A549 (cell line): ENCODE results near the gene TRAPPC12. TPM values are rescaled to one million over a fixed set of nuclear protein-coding genes. Genes with fewer than 3 reads are reported as not detected.

Experiments
- ATAC-seq, 2 experiments: fragments of 200-7000 bp in 1 of 2; fragments of >200 bp in 1 of 2; cut with Nextera tagmentation in 1 of 2; cut with Tn5 transposase in 1 of 2; 3 replicates each; pipeline versions ENCODE4 v1.8.0 to v1.9.1; 2018 to 2020; ENCODE audit warnings: mild to moderate bottlenecking in 1 of 2, moderate library complexity in 1 of 2
- CTCF ChIA-PET: fragments of 300-600 bp; sonication (Branson Sonifier 250); formaldehyde crosslinking; extraction: SDS; loops from one replicate; lab custom pipeline; 2021; ENCODE audit warnings: antibody characterized with exemption, inconsistent platforms; lab: Yijun Ruan, JAX
- POLR2A ChIA-PET: fragments of 350-600 bp; formaldehyde crosslinking; extraction: SDS; loops from one replicate; lab custom pipeline; 2021; ENCODE audit warnings: antibody characterized with exemption, inconsistent platforms; lab: Yijun Ruan, JAX
- DNase-seq, 2 experiments: peaks; one replicate each; pipeline versions ENCODE4 v3.0.0 to v3.0.0-alpha.2; 2011 to 2016; ENCODE audit warnings: low read depth in 1 of 2, low spot score in 1 of 2
- FAIRE-seq: peaks from 2 replicates; lab custom pipeline; 2011; peaks lifted over from hg19 to GRCh38; lab: Jason Lieb, UNC
- H3K27ac ChIP-seq, 2 experiments: fragments of >200 bp; sonication (Bioruptor Twin); formaldehyde crosslinking; 3 replicates each; pipeline ENCODE4 v1.5.1; 2016 to 2017
- H3K4me1 ChIP-seq: fragments of >200 bp; sonication (Bioruptor Twin); formaldehyde crosslinking; 3 replicates; pipeline ENCODE4 v1.6.1; 2016
- H3K4me2 ChIP-seq: fragments of >200 bp; sonication (Bioruptor Twin); formaldehyde crosslinking; 3 replicates; pipeline ENCODE4 v1.6.1; 2016
- H3K4me3 ChIP-seq: fragments of >200 bp; sonication (Bioruptor Twin); formaldehyde crosslinking; 3 replicates; pipeline ENCODE4 v1.5.1; 2016
- H3K9me3 ChIP-seq: fragments of >200 bp; sonication (Bioruptor Twin); formaldehyde crosslinking; 3 replicates; pipeline ENCODE4 v1.6.1; 2016
- CEBPB ChIP-seq, 2 experiments: fragments of >200 bp in 1 of 2; sonication (Bioruptor Twin) in 1 of 2; formaldehyde crosslinking in 1 of 2; IDR thresholded peaks; 2 replicates each; pipeline ENCODE4 v1.6.1; 2012 to 2016
- CHD2 ChIP-seq: fragments of 150-350 bp; IDR thresholded peaks from 2 replicates; pipeline ENCODE4 v1.6.1; 2014; ENCODE audit warnings: low read length; ENCODE audit not compliant: partially characterized antibody
- EHF ChIP-seq: fragments of 250-450 bp; sonication (Bioruptor Pico); IDR thresholded peaks from 2 replicates; pipeline ENCODE4 v1.5.0; 2020; ENCODE audit warnings: mild to moderate bottlenecking
- EP300 ChIP-seq, 2 experiments: fragments of >200 bp; sonication (Bioruptor Twin); formaldehyde crosslinking; IDR thresholded peaks; 2 replicates in 1 of 2; 3 replicates in 1 of 2; pipeline ENCODE4 v1.6.1; 2016 to 2017
- ESRRA ChIP-seq: fragments of 150-350 bp; IDR thresholded peaks from 2 replicates; pipeline ENCODE4 v1.6.1; 2014; ENCODE audit warnings: mild to moderate bottlenecking, low read length, borderline replicate concordance
- FOSL2 ChIP-seq, 2 experiments: fragments of 450-650 bp in 1 of 2; fragments of >200 bp in 1 of 2; sonication (Bioruptor Twin) in 1 of 2; formaldehyde crosslinking; IDR thresholded peaks; 2 replicates each; pipeline versions ENCODE4 v1.5.0 to v1.6.1; 2016 to 2020; ENCODE audit warnings: mild to moderate bottlenecking in 1 of 2, moderate library complexity in 1 of 2
- GATA3 ChIP-seq: IDR thresholded peaks from 2 replicates; pipeline ENCODE4 v1.6.1; 2012; ENCODE audit warnings: borderline replicate concordance
- HDAC2 ChIP-seq: fragments of 200-600 bp; sonication (generic); IDR thresholded peaks from 2 replicates; pipeline ENCODE4 v1.6.1; 2016
- HES2 ChIP-seq: fragments of >200 bp; sonication (Bioruptor Twin); formaldehyde crosslinking; IDR thresholded peaks from 2 replicates; pipeline ENCODE4 v1.6.1; 2016
- HOXB13 ChIP-seq: fragments of 250-450 bp; sonication (Bioruptor Pico); IDR thresholded peaks from 2 replicates; pipeline ENCODE4 v1.5.0; 2020; ENCODE audit warnings: low read depth, mild to moderate bottlenecking, moderate library complexity
- JUN ChIP-seq, 2 experiments: fragments of >200 bp; sonication (Bioruptor Twin); formaldehyde crosslinking; IDR thresholded peaks; 2 replicates in 1 of 2; 3 replicates in 1 of 2; pipeline ENCODE4 v1.6.1; 2016 to 2017
- KDM5A ChIP-seq: fragments of 200-600 bp; sonication (generic); IDR thresholded peaks from 2 replicates; pipeline ENCODE4 v1.6.1; 2016; ENCODE audit warnings: antibody characterized with exemption, mild to moderate bottlenecking
- MAFK ChIP-seq: fragments of 450-650 bp; IDR thresholded peaks from 2 replicates; pipeline ENCODE4 v1.6.1; 2014; ENCODE audit not compliant: partially characterized antibody
- MAX ChIP-seq: IDR thresholded peaks from 2 replicates; pipeline ENCODE4 v1.6.1; 2012
- MYC ChIP-seq: IDR thresholded peaks from 2 replicates; pipeline ENCODE4 v1.6.1; 2012; ENCODE audit warnings: mild to moderate bottlenecking, inconsistent platforms, low read length, improper control_type of control experiment, borderline replicate concordance
- PBX3 ChIP-seq: IDR thresholded peaks from 2 replicates; pipeline ENCODE4 v1.6.1; 2012
- PHF8 ChIP-seq: fragments of 200-600 bp; sonication (generic); IDR thresholded peaks from 2 replicates; pipeline ENCODE4 v1.6.1; 2016; ENCODE audit warnings: low read depth, mild to moderate bottlenecking, antibody characterized with exemption, moderate library complexity, borderline replicate concordance
- POLR2A ChIP-seq: IDR thresholded peaks from 2 replicates; pipeline ENCODE4 v1.6.1; 2012; ENCODE audit warnings: mild to moderate bottlenecking, low read length
- RFX5 ChIP-seq: fragments of 450-650 bp; IDR thresholded peaks from 2 replicates; pipeline ENCODE4 v1.7.1; 2014; ENCODE audit warnings: antibody characterized with exemption, mild to moderate bottlenecking, moderate library complexity
- SMC3 ChIP-seq: fragments of >200 bp; sonication (Bioruptor Twin); formaldehyde crosslinking; IDR thresholded peaks from 3 replicates; pipeline ENCODE4 v1.6.1; 2018; ENCODE audit warnings: inconsistent platforms
- TP53 ChIP-seq: fragments of 250-450 bp; sonication (Bioruptor Pico); IDR thresholded peaks from 2 replicates; pipeline ENCODE4 v1.5.0; 2021; ENCODE audit warnings: mild to moderate bottlenecking, moderate library complexity
- ZFP36 ChIP-seq: fragments of 450-650 bp; IDR thresholded peaks from 2 replicates; pipeline ENCODE4 v1.6.1; 2014; ENCODE audit warnings: borderline replicate concordance; ENCODE audit not compliant: partially characterized antibody
- WGBS: methylation state at CpG from one replicate; pipeline ENCODE4 v1.1.6; 2017; ENCODE audit errors: missing lambda C conversion rate; 5-methylcytosine and 5-hydroxymethylcytosine counted together
- polyA plus RNA-seq, 4 experiments: library from polyadenylated mRNA; depleted of rRNA in 3 of 4; stranded (reverse); fragments of >200 nt; fragmentation: RNase III in 1 of 4; extraction: RNeasy Plus Mini Kit Qiagen cat#74134 plus additional on column Dnase treatment in 1 of 4; gene quantifications; 2 replicates in 3 of 4; 3 replicates in 1 of 4; pipeline ENCODE4 v1.2.3, GENCODE V29; 2011 to 2017
- TF ChIP-seq, protein P1 (sequence below): fragments of 150-350 bp; IDR thresholded peaks from 2 replicates; pipeline ENCODE4 v1.6.1; 2014; ENCODE audit warnings: low read depth, mild to moderate bottlenecking, low read length
- TF ChIP-seq, protein P2 (sequence below): fragments of 450-650 bp; IDR thresholded peaks from 2 replicates; pipeline ENCODE4 v1.6.1; 2014; ENCODE audit warnings: antibody characterized with exemption
- TF ChIP-seq, protein P3 (sequence below): fragments of >200 bp; sonication (Bioruptor Twin); formaldehyde crosslinking; IDR thresholded peaks from 3 replicates; pipeline ENCODE4 v1.6.1; 2016
- TF ChIP-seq, protein P4 (sequence below): IDR thresholded peaks from 2 replicates; pipeline ENCODE4 v1.6.1; 2012; ENCODE audit warnings: low read depth, borderline replicate concordance

The TRAPPC12 gene
- polyA plus RNA-seq, 2 of the 4 experiments (the other 2 are of a cell fraction), result 42.3 to 55.0 TPM

DNA sequence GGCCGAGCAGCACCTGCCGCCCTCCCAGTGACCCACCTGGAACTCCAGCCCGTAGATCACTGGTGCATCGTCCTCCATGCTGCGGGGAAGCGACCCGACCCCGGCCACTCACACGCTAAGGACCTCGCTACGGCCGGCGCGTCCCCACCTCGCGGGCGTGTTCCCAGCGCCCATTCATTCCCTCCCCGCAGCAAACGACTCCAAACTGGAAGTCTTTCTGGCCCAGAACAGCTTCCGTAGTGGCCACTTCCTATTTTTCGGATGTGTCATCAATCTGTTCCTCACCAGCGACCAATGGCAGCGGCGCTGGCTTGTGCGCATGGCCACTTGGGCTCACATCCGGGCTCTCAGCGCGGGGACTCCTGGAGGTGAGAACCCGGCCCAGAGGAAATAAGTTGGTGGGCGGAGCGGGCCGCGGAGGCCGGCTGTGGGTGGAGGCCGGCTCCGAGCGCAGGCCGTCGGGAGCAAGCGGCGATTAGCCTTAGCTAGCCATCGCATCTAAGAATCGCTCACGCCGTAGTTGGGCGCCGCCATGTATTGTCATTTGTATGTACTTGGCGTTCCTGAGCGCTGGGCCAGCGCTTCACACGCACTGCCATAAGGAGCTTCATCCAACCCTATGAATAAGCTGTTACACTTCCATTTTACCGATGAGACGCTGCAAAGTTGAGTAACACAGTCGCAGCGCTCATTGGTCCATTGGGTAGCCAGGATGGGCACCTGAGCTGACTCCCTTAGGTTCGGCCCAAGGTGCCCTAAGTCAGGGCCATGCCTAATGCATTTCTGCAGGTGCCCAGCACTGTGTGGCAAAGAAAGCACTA lies 1.7 kb upstream of the TRAPPC12 start, which contains the start of gene EIPR1:
Gene EIPR1, minus strand, starts transcription at position 207 of the 821 bp plus-strand sequence. Its CDS starts 129 bp downstream, at position 78.
- peak; percentile 99 to 100 for DNase-seq
- H3K4me1 ChIP-seq, result peaks cover 23% of the 10 kb centered on the region
- peak within 1 kb of the TSS; percentile 66 for H3K4me3 ChIP-seq
- TF ChIP-seq KDM5A (peak; percentile 69), MAFK (peak; percentile 92), HDAC2 (peak; percentile 12; the same call in 1 of the 2 replicates), EHF (CRISPR knock-in tag) (no peak), SMC3 (no peak), MYC (peak; percentile 73), JUN (IDR thresholded peaks at IDR 0.05) (peak; percentile 90 to 96), ZFP36 (no peak), HES2 (no peak), ESRRA (no peak), HOXB13 (CRISPR knock-in tag) (peak; percentile 39; the same call in 1 of the 2 replicates), PHF8 (peak; percentile 79), MAX (peak; percentile 95), TP53 (CRISPR knock-in tag) (peak; percentile 71; the same call in 1 of the 2 replicates), RFX5 (0 out of 2 replicates have a peak, but pooled peaks have one; percentile 53), CHD2 (no peak), EP300 (IDR thresholded peaks at IDR 0.05) (0 out of 5 replicates have a peak, but pooled peaks of 1 of the 2 experiments have one; percentile 24), GATA3 (peak; percentile 42; the same call in 1 of the 2 replicates), PBX3 (0 out of 2 replicates have a peak, but pooled peaks have one; percentile 50), FOSL2 (IDR thresholded peaks at IDR 0.05) (no peak), FOSL2 (CRISPR knock-in tag; IDR thresholded peaks at IDR 0.05) (peak; percentile 83), CEBPB (IDR thresholded peaks at IDR 0.05) (peak in 1 of 2 experiments; percentile 30; a peak in 1 of 4 replicates), POLR2A (peak; percentile 82)
- TF ChIP-seq, protein P1, sequence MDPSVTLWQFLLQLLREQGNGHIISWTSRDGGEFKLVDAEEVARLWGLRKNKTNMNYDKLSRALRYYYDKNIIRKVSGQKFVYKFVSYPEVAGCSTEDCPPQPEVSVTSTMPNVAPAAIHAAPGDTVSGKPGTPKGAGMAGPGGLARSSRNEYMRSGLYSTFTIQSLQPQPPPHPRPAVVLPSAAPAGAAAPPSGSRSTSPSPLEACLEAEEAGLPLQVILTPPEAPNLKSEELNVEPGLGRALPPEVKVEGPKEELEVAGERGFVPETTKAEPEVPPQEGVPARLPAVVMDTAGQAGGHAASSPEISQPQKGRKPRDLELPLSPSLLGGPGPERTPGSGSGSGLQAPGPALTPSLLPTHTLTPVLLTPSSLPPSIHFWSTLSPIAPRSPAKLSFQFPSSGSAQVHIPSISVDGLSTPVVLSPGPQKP, result no peak
- TF ChIP-seq, protein P2, sequence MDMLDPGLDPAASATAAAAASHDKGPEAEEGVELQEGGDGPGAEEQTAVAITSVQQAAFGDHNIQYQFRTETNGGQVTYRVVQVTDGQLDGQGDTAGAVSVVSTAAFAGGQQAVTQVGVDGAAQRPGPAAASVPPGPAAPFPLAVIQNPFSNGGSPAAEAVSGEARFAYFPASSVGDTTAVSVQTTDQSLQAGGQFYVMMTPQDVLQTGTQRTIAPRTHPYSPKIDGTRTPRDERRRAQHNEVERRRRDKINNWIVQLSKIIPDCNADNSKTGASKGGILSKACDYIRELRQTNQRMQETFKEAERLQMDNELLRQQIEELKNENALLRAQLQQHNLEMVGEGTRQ, result 0 out of 2 replicates have a peak, but pooled peaks have one; percentile 18
- TF ChIP-seq, protein P3, sequence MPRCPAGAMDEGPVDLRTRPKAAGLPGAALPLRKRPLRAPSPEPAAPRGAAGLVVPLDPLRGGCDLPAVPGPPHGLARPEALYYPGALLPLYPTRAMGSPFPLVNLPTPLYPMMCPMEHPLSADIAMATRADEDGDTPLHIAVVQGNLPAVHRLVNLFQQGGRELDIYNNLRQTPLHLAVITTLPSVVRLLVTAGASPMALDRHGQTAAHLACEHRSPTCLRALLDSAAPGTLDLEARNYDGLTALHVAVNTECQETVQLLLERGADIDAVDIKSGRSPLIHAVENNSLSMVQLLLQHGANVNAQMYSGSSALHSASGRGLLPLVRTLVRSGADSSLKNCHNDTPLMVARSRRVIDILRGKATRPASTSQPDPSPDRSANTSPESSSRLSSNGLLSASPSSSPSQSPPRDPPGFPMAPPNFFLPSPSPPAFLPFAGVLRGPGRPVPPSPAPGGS, result peak; percentile 76
- TF ChIP-seq, protein P4, sequence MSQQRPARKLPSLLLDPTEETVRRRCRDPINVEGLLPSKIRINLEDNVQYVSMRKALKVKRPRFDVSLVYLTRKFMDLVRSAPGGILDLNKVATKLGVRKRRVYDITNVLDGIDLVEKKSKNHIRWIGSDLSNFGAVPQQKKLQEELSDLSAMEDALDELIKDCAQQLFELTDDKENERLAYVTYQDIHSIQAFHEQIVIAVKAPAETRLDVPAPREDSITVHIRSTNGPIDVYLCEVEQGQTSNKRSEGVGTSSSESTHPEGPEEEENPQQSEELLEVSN, result peak; percentile 95
- TF ChIP-seq, all 56 proteins: peak for 19
- Histone ChIP-seq H3K27ac (peak within 1 kb of the TSS; percentile 88 to 96), H3K4me2 (peak within 1 kb of the TSS; percentile 99), H3K9me3 (no peaks in the 10 kb centered on the region)
- ChIA-PET POLR2A (interaction anchor here (0.6 to 1.8 kb wide), 7 partner anchors 8 to 198 kb away, joined by 3 to 9 read pairs (median 5); partner anchors contain the start of gene RNASEH1), CTCF (interaction anchor here (1.2 to 3.6 kb wide), 5 partner anchors 9 to 49 kb away, joined by 3 to 18 read pairs (median 7); no protein-coding TSS in a partner anchor)
- WGBS, result 1% methylated on average over 45 of the region's 57 CpGs
- ATAC-seq, result peak; percentile 88 to 92
- FAIRE-seq, result no peak
